HCT116 (cell line): ENCODE data around the gene HYAL1.

Experiments used
- CTCF ChIP-seq, 3 experiments: fragments of 200-600 bp in 1 of 3; sonication (generic) in 1 of 3; IDR thresholded peaks in 2 of 3; conservative IDR thresholded peaks in 1 of 3; 2 replicates each; pipeline ENCODE4 v1.5.1; 2012 to 2017; ENCODE audit warnings: low read depth in 2 of 3, low read length in 2 of 3, antibody characterized with exemption in 1 of 3, borderline replicate concordance in 1 of 3, control low read depth in 1 of 3, mild to moderate bottlenecking in 1 of 3, mixed read lengths in 1 of 3, mixed run types in 1 of 3, moderate library complexity in 1 of 3; ENCODE audit not compliant: insufficient read depth in 1 of 3
- EGR1 ChIP-seq: IDR thresholded peaks from 2 replicates; pipeline ENCODE4 v1.6.1; 2012; ENCODE audit warnings: low read depth
- EZH2 ChIP-seq: fragments of 200-600 bp; sonication (generic); IDR thresholded peaks from 2 replicates; pipeline ENCODE4 v1.6.1; 2017; ENCODE audit warnings: antibody characterized with exemption, mixed run types
- EZH2phosphoT487 ChIP-seq: fragments of 200-600 bp; IDR thresholded peaks from 2 replicates; pipeline ENCODE4 v1.6.1; 2018; ENCODE audit warnings: antibody characterized with exemption, borderline replicate concordance
- MAX ChIP-seq: IDR thresholded peaks from 2 replicates; pipeline ENCODE4 v1.6.1; 2012
- POLR2A ChIP-seq: IDR thresholded peaks from 2 replicates; pipeline ENCODE4 v1.7.0; 2011; ENCODE audit warnings: borderline replicate concordance; ENCODE audit not compliant: insufficient read depth, insufficient read length; ENCODE audit errors: extremely low read depth
- POLR2AphosphoS5 ChIP-seq: IDR thresholded peaks from 2 replicates; pipeline ENCODE4 v1.6.1; 2011; ENCODE audit warnings: mild to moderate bottlenecking, low read depth, low read length, moderate library complexity
- TCF7L2 ChIP-seq: IDR thresholded peaks from 2 replicates; pipeline ENCODE4 v1.7.0; 2011; ENCODE audit warnings: borderline replicate concordance, inconsistent platforms; ENCODE audit not compliant: insufficient read depth, insufficient read length; ENCODE audit errors: extremely low read depth
- YY1 ChIP-seq: IDR thresholded peaks from 2 replicates; pipeline ENCODE4 v1.6.1; 2011; ENCODE audit warnings: low read length, low read depth, moderate library complexity, mild to moderate bottlenecking; ENCODE audit not compliant: insufficient replicate concordance; ENCODE audit errors: extremely low read depth
- ZFX ChIP-seq: fragments of 450-650 bp; IDR thresholded peaks from 2 replicates; pipeline ENCODE4 v1.6.1; 2017
- ZNF274 ChIP-seq: fragments of 200-500 bp; sonication (Bioruptor generic); IDR thresholded peaks from 2 replicates; pipeline ENCODE4 v1.6.1; 2014; ENCODE audit warnings: mild to moderate bottlenecking, low read depth, low read length, inconsistent platforms

GRCh38 chr3:50327129-50327528 lies 23.8 kb upstream of the HYAL1 start:
- TF ChIP-seq CTCF (IDR thresholded peaks at IDR 0.05 in 2 of 3, conservative IDR thresholded peaks at IDR 0.05 in 1 of 3; ENCODE audit: borderline replicate concordance in 1 of 3, insufficient read depth in 1 of 3, low read depth in 2 of 3, low read length in 2 of 3) (no peak), YY1 (no peak), POLR2AphosphoS5 (no peak), ZFX (no peak), POLR2A (no peak), MAX (no peak), TCF7L2 (no peak), EGR1 (no peak), ZNF274 (no peak), EZH2 (no peak), EZH2phosphoT487 (no peak)
